HEK293 (cell line): ENCODE measurements around the gene LAMC3.

Source experiments
- CTCF ChIA-PET: fragments of 350-600 bp; formaldehyde crosslinking; extraction: SDS; loops from one replicate; lab custom pipeline; 2021; ENCODE audit warnings: antibody characterized with exemption; lab: Yijun Ruan, JAX
- POLR2A ChIA-PET: fragments of 300-600 bp; formaldehyde crosslinking; extraction: SDS; loops from one replicate; lab custom pipeline; 2020; ENCODE audit warnings: antibody characterized with exemption, inconsistent platforms; lab: Yijun Ruan, JAX
- H3K27ac ChIP-seq: fragments of 200-500 bp; sonication (Bioruptor generic); 2 replicates; pipeline ENCODE4 v1.5.1; 2014; ENCODE audit warnings: low read depth, low read length, control low read depth, inconsistent platforms; ENCODE audit errors: extremely low read depth
- H3K36me3 ChIP-seq, 2 experiments: fragments of 200-500 bp in 1 of 2; sonication (Bioruptor generic) in 1 of 2; 1 replicate in 1 of 2; 2 replicates in 1 of 2; pipeline ENCODE4 v1.5.1; 2014 to 2017; ENCODE audit warnings: inconsistent platforms in 2 of 2, low read length in 2 of 2; ENCODE audit not compliant: control insufficient read depth in 2 of 2, insufficient read depth in 1 of 2
- H3K4me1 ChIP-seq: fragments of 200-500 bp; sonication (Bioruptor generic); 2 replicates; pipeline ENCODE4 v1.5.1; 2014; ENCODE audit warnings: mild to moderate bottlenecking, low read length, inconsistent platforms; ENCODE audit not compliant: control insufficient read depth, insufficient read depth
- H3K4me3 ChIP-seq: 2 replicates; pipeline ENCODE4 v1.5.1; 2011; ENCODE audit warnings: low read depth, mild to moderate bottlenecking, control low read depth, low read length, moderate library complexity
- H3K9me3 ChIP-seq: fragments of 200-500 bp; sonication (Bioruptor generic); 2 replicates; pipeline ENCODE4 v1.5.1; 2014; ENCODE audit warnings: low read depth, low read length, inconsistent platforms; ENCODE audit not compliant: control insufficient read depth, insufficient read depth
- BCL11A ChIP-seq: fragments of 450-650 bp; formaldehyde crosslinking; IDR thresholded peaks from 2 replicates; pipeline ENCODE4 v1.5.1; 2016; ENCODE audit warnings: low read depth, missing biosample characterization, missing genetic modification characterization
- CTCF ChIP-seq: fragments of 450-650 bp; formaldehyde crosslinking; IDR thresholded peaks from 2 replicates; pipeline ENCODE4 v1.5.1; 2016; ENCODE audit warnings: missing biosample characterization, missing genetic modification characterization
- IKZF3 ChIP-seq: fragments of 450-650 bp; IDR thresholded peaks from 2 replicates; pipeline ENCODE4 v1.5.0; 2018; ENCODE audit warnings: missing biosample characterization, mild to moderate bottlenecking, missing genetic modification characterization, moderate library complexity
- OVOL3 ChIP-seq: fragments of 450-650 bp; formaldehyde crosslinking; IDR thresholded peaks from 2 replicates; pipeline ENCODE4 v1.5.1; 2016; ENCODE audit warnings: missing biosample characterization, missing genetic modification characterization
- SCRT2 ChIP-seq: fragments of 450-650 bp; formaldehyde crosslinking; IDR thresholded peaks from 2 replicates; pipeline ENCODE4 v1.5.1; 2016; ENCODE audit warnings: missing biosample characterization, missing genetic modification characterization
- SP3 ChIP-seq: fragments of 450-650 bp; formaldehyde crosslinking; IDR thresholded peaks from 2 replicates; pipeline ENCODE4 v1.5.1; 2016; ENCODE audit warnings: missing biosample characterization, missing genetic modification characterization
- ZNF121 ChIP-seq: fragments of 450-650 bp; formaldehyde crosslinking; IDR thresholded peaks from 2 replicates; pipeline ENCODE4 v1.5.1; 2016; ENCODE audit warnings: missing biosample characterization, missing genetic modification characterization
- ZNF2 ChIP-seq: fragments of 450-650 bp; formaldehyde crosslinking; IDR thresholded peaks from 2 replicates; pipeline ENCODE4 v1.5.1; 2016; ENCODE audit warnings: missing biosample characterization, missing genetic modification characterization
- ZNF280C ChIP-seq: fragments of 450-650 bp; formaldehyde crosslinking; IDR thresholded peaks from 2 replicates; pipeline ENCODE4 v1.5.1; 2016; ENCODE audit warnings: missing biosample characterization, missing genetic modification characterization
- ZNF341 ChIP-seq: fragments of 450-650 bp; formaldehyde crosslinking; IDR thresholded peaks from 2 replicates; pipeline ENCODE4; 2016; ENCODE audit warnings: low read depth, missing biosample characterization, missing genetic modification characterization
- ZNF350 ChIP-seq: fragments of 450-650 bp; formaldehyde crosslinking; IDR thresholded peaks from 2 replicates; pipeline ENCODE4 v1.5.0; 2017; ENCODE audit warnings: missing biosample characterization, mild to moderate bottlenecking, missing genetic modification characterization
- ZNF37A ChIP-seq: fragments of 450-650 bp; IDR thresholded peaks from 2 replicates; pipeline ENCODE4 v1.5.1; 2018; ENCODE audit warnings: missing biosample characterization, missing genetic modification characterization
- ZNF449 ChIP-seq: fragments of 450-650 bp; formaldehyde crosslinking; IDR thresholded peaks from 2 replicates; pipeline ENCODE4 v1.5.1; 2017; ENCODE audit warnings: missing biosample characterization, mild to moderate bottlenecking, missing genetic modification characterization, moderate library complexity
- ZNF561 ChIP-seq: fragments of 450-650 bp; IDR thresholded peaks from 2 replicates; pipeline ENCODE4 v1.5.1; 2018; ENCODE audit warnings: missing biosample characterization, missing genetic modification characterization, borderline replicate concordance
- ZNF621 ChIP-seq: fragments of 450-650 bp; formaldehyde crosslinking; IDR thresholded peaks from 2 replicates; pipeline ENCODE4 v1.5.1; 2017; ENCODE audit warnings: missing biosample characterization, missing genetic modification characterization
- ZNF692 ChIP-seq: fragments of 450-650 bp; formaldehyde crosslinking; IDR thresholded peaks from 2 replicates; pipeline ENCODE4 v1.5.1; 2016; ENCODE audit warnings: missing biosample characterization, missing genetic modification characterization
- ZSCAN16 ChIP-seq: fragments of 450-650 bp; formaldehyde crosslinking; IDR thresholded peaks from 2 replicates; pipeline ENCODE4 v1.5.1; 2016; ENCODE audit warnings: missing biosample characterization, missing genetic modification characterization
- ZSCAN4 ChIP-seq: fragments of 450-650 bp; formaldehyde crosslinking; IDR thresholded peaks from 2 replicates; pipeline ENCODE4 v1.5.1; 2017; ENCODE audit warnings: missing biosample characterization, missing genetic modification characterization

The LAMC3 gene

GRCh38 chr9:130972957-130973685 lies 35.9 kb upstream of the LAMC3 start:
- Histone ChIP-seq H3K27ac (no peak overlapping the region), H3K9me3 (no peaks in the 10 kb centered on the region), H3K36me3 (no peaks in the 10 kb centered on the region), H3K4me1 (no peaks in the 10 kb centered on the region), H3K4me3 (no peak overlapping the region)
- POLR2A ChIA-PET = no interaction called here
- CTCF ChIA-PET = interaction anchor here (0.6 to 3.3 kb wide), 6 partner anchors 8 to 74 kb away, joined by 3 to 19 read pairs (median 4); no protein-coding TSS in a partner anchor
- no peak for TF ChIP-seq ZNF561 (tag by site-specific recombination)
- no peak for TF ChIP-seq ZSCAN4 (tag by site-specific recombination)
- no peak for TF ChIP-seq CTCF (tag by site-specific recombination)
- no peak for TF ChIP-seq ZSCAN16
- no peak for TF ChIP-seq ZNF449 (tag by site-specific recombination)

- H3K4me3 ChIP-seq = no peak overlapping the region
- H3K27ac ChIP-seq = no peak overlapping the region
- POLR2A ChIA-PET = no interaction called here
- no peaks in the 10 kb centered on the region for H3K4me1 ChIP-seq
- TF ChIP-seq ZNF121 (tag by site-specific recombination) (no peak), IKZF3 (no peak), ZNF2 (tag by site-specific recombination) (no peak), ZNF621 (tag by site-specific recombination) (no peak), ZNF341 (tag by site-specific recombination) (no peak), SCRT2 (tag by site-specific recombination) (no peak), ZNF37A (tag by site-specific recombination) (no peak), ZSCAN16 (no peak), OVOL3 (tag by site-specific recombination) (no peak), BCL11A (no peak), ZNF692 (no peak), ZNF350 (tag by site-specific recombination) (no peak), SP3 (no peak), ZNF280C (tag by site-specific recombination) (no peak)
- CTCF ChIA-PET = interaction anchor here (0.7 to 3.3 kb wide), 5 partner anchors 8 to 73 kb away, joined by 3 to 19 read pairs (median 4); no protein-coding TSS in a partner anchor
- H3K36me3 ChIP-seq = no peaks in the 10 kb centered on the region
- no peaks in the 10 kb centered on the region for H3K9me3 ChIP-seq
Observed at GRCh38 chr9:130973686-130974281, 35.2 kb upstream of the LAMC3 start.
